ENCODE results near the gene GCKR. TPM values are rescaled to one million over a fixed set of nuclear protein-coding genes. Genes with fewer than 3 reads are reported as not detected.
"Not testable (repeated sequence)": the region's sequence is repeated elsewhere in the genome, so short reads cannot be mapped to it uniquely, and the experiment has no call there.

Gene GCKR
- polyA plus RNA-seq, 4 donors = 0.16 to 0.39 TPM; not detected in 2

- no peak for DNase-seq (ENCODE audit: low read depth in 4 of 4, low spot score in 3 of 4)
Observed at GRCh38 chr2:27506587-27506986, 9.9 kb downstream of the GCKR start.

- no peak for DNase-seq (ENCODE audit: low read depth in 4 of 4, low spot score in 3 of 4)
Observed at GRCh38 chr2:27507293-27507692, 10.7 kb downstream of the GCKR start.

- no peak for DNase-seq (ENCODE audit: low read depth in 4 of 4, low spot score in 3 of 4)
Observed at GRCh38 chr2:27509326-27509725, 12.7 kb downstream of the GCKR start.

GRCh38 chr2:27518113-27518781, 21.6 kb downstream of the GCKR start:
- DNase-seq (ENCODE audit: low read depth in 4 of 4, low spot score in 3 of 4) = no peak

- DNase-seq (ENCODE audit: low read depth in 4 of 4, low spot score in 3 of 4) = no peak
Observed at GRCh38 chr2:27518782-27519113, 22.1 kb downstream of the GCKR start.

- DNase-seq (ENCODE audit: low read depth in 4 of 4, low spot score in 3 of 4) = no peak
Observed at GRCh38 chr2:27520316-27520715, 23.7 kb downstream of the GCKR start.

GRCh38 chr2:27522400-27522945, 25.8 kb downstream of the GCKR start:
- no peak for DNase-seq (ENCODE audit: low read depth in 4 of 4, low spot score in 3 of 4)

- DNase-seq (ENCODE audit: low read depth in 4 of 4, low spot score in 3 of 4) = no peak
Observed at GRCh38 chr2:27527182-27527581, 30.5 kb downstream of the GCKR start.

GRCh38 chr2:27531983-27532382, 35.3 kb downstream of the GCKR start:
- DNase-seq (ENCODE audit: low read depth in 4 of 4, low spot score in 3 of 4) = no peak

- no peak for DNase-seq (ENCODE audit: low read depth in 4 of 4, low spot score in 3 of 4)
Observed at GRCh38 chr2:27537287-27537686, 40.6 kb downstream of the GCKR start.

GRCh38 chr2:27538839-27539450, 42.3 kb downstream of the GCKR start:
- DNase-seq (ENCODE audit: low read depth in 4 of 4, low spot score in 3 of 4) = not testable (repeated sequence)

GRCh38 chr2:27539649-27540048, 43.0 kb downstream of the GCKR start:
- not testable (repeated sequence) for DNase-seq (ENCODE audit: low read depth in 4 of 4, low spot score in 3 of 4)

GRCh38 chr2:27544143-27544821, 47.6 kb downstream of the GCKR start:
- no peak for DNase-seq (ENCODE audit: low read depth in 4 of 4, low spot score in 3 of 4)

GRCh38 chr2:27545348-27546141, 48.9 kb downstream of the GCKR start:
- no peak for DNase-seq (ENCODE audit: low read depth in 4 of 4, low spot score in 3 of 4)

GRCh38 chr2:27549303-27549702, 52.7 kb downstream of the GCKR start:
- DNase-seq (ENCODE audit: low read depth in 4 of 4, low spot score in 3 of 4) = no peak

GRCh38 chr2:27551514-27551913, 54.9 kb downstream of the GCKR start:
- no peak for DNase-seq (ENCODE audit: low read depth in 4 of 4, low spot score in 3 of 4)

GRCh38 chr2:27552941-27553340, 56.3 kb downstream of the GCKR start:
- DNase-seq (ENCODE audit: low read depth in 4 of 4, low spot score in 3 of 4) = no peak

- DNase-seq (ENCODE audit: low read depth in 4 of 4, low spot score in 3 of 4) = not testable (repeated sequence)
Observed at GRCh38 chr2:27554451-27554850, 57.8 kb downstream of the GCKR start.

- DNase-seq (ENCODE audit: low read depth in 4 of 4, low spot score in 3 of 4) = no peak
Observed at GRCh38 chr2:27559228-27559627, 62.6 kb downstream of the GCKR start.

GRCh38 chr2:27561060-27561459, 64.4 kb downstream of the GCKR start:
- DNase-seq (ENCODE audit: low read depth in 4 of 4, low spot score in 3 of 4) = no peak

- DNase-seq (ENCODE audit: low read depth in 4 of 4, low spot score in 3 of 4) = no peak
Observed at GRCh38 chr2:27566628-27567027, 70.0 kb downstream of the GCKR start.
